Suprapubic skin (tissue), 4 donors: ENCODE results near the gene PTPRD.

ENCODE experiments used
- EP300 ChIP-seq: sonication (generic); formaldehyde crosslinking; IDR thresholded peaks from one replicate; pipeline ENCODE4 v1.6.1; 2017; ENCODE audit warnings: antibody characterized with exemption
- POLR2AphosphoS5 ChIP-seq, 3 donors: sonication (generic); formaldehyde crosslinking; IDR thresholded peaks; one replicate each; pipeline ENCODE4 v1.6.1; 2017; ENCODE audit warnings: antibody characterized with exemption in 3 of 3
- TF ChIP-seq, protein P1 (sequence below), 2 donors: fragments of 200-600 bp in 1 of 2; fragments of 450-650 bp in 1 of 2; sonication (generic) in 1 of 2; IDR thresholded peaks; one replicate each; pipeline ENCODE4 v1.5.1; 2016 to 2019; ENCODE audit warnings: antibody characterized with exemption in 2 of 2, mild to moderate bottlenecking in 1 of 2, moderate library complexity in 1 of 2

DNA sequence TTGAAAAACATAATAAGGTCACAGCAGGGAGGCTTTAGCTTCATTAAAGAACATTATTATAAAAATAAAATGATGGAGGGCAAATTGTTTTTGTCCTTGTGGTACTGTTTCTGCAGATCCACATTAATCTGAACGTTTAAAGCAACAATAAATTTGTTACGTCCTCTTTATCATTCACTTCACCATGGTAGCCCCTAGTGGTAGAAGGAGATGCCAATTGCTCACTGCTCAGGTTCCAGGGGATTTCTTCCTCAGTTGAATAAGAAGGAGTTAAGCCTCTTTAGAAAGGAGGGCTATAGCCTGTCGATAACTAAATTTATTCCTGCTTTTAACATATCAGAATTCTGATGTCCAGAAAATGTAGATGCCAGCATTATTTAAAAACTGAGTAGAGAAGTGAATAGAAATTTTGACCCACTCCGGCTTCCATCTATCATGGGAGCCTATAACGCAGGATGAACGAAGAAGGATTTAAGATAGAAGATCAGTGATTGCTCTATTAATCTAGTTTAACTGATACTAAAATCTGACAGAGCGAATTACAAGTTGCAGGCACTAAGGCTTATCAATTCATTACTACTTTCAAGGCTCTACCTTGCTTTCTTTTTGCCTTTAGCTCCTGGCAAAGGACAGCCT, 692.3 kb downstream of the PTPRD start:
- TF ChIP-seq, protein P1, sequence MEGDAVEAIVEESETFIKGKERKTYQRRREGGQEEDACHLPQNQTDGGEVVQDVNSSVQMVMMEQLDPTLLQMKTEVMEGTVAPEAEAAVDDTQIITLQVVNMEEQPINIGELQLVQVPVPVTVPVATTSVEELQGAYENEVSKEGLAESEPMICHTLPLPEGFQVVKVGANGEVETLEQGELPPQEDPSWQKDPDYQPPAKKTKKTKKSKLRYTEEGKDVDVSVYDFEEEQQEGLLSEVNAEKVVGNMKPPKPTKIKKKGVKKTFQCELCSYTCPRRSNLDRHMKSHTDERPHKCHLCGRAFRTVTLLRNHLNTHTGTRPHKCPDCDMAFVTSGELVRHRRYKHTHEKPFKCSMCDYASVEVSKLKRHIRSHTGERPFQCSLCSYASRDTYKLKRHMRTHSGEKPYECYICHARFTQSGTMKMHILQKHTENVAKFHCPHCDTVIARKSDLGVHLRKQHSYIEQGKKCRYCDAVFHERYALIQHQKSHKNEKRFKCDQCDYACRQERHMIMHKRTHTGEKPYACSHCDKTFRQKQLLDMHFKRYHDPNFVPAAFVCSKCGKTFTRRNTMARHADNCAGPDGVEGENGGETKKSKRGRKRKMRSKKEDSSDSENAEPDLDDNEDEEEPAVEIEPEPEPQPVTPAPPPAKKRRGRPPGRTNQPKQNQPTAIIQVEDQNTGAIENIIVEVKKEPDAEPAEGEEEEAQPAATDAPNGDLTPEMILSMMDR (IDR thresholded peaks at IDR 0.05): no peak
- TF ChIP-seq EP300 (no peak), POLR2AphosphoS5 (IDR thresholded peaks at IDR 0.05) (no peak)
